ENCODE measurements around the gene PLCB1.

The PLCB1 gene

DNA sequence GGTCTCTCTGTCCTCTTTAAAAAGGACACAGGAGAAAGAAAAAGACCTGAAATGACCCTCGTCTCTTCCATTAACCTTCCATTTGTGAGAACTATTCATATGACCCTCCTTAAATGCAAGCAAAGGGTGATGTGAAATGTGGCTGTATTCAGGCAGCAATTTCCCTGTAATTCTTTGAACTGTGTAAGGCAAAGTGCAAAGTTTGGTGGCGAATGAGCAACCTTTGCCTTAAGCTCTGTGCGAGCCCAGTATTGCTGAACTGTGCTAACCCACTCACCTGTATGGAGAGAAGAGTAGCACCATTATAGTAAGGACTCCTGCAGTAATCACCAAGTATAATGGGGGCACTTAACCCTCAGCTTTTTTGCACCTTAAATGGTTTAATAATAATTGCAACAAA is 223.4 kb downstream of the PLCB1 start:
- no peaks in the 10 kb centered on the region for H3K27me3 ChIP-seq (ENCODE audit: control insufficient read depth in 1 of 2, insufficient read depth in 2 of 2, low read length in 2 of 2)
- no peak overlapping the region for H3K4me3 ChIP-seq (ENCODE audit: low read depth in 1 of 2, low read length in 2 of 2)
- H3K27ac ChIP-seq (ENCODE audit: low read depth, low read length) = no peak overlapping the region
- no peaks in the 10 kb centered on the region for H3K36me3 ChIP-seq (ENCODE audit: insufficient read depth, low read length)
- H3K9ac ChIP-seq (ENCODE audit: low read length) = no peak overlapping the region
- H3K9me3 ChIP-seq (ENCODE audit: low read length) = no peaks in the 10 kb centered on the region
- peaks cover 14% of the 10 kb centered on the region for H3K4me1 ChIP-seq (ENCODE audit: insufficient read depth, low read length)

DNA sequence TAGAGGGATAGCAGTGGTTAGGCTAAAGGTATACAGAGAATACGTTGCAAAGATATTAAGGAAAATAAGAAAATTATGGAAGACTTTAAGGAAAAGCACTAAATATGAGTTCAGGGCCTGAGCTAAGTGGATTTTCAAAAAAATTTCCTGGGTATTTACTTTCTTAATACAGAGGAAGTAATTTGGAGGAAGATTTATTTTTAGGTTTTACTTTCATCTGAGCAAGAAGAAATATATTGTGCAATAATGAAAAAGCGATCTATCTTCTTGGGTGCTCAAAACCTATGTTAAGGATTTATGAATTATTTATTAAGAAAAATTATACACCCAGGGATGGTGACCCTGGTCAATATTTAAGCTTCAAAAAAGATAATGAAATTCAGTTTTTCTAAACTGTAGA is 224.7 kb downstream of the PLCB1 start:
- H3K36me3 ChIP-seq (ENCODE audit: insufficient read depth, low read length) = no peaks in the 10 kb centered on the region
- H3K4me1 ChIP-seq (ENCODE audit: insufficient read depth, low read length) = peaks cover 14% of the 10 kb centered on the region
- no peaks in the 10 kb centered on the region for H3K9me3 ChIP-seq (ENCODE audit: low read length)
- H3K27ac ChIP-seq (ENCODE audit: low read depth, low read length) = no peak overlapping the region
- H3K27me3 ChIP-seq (ENCODE audit: control insufficient read depth in 1 of 2, insufficient read depth in 2 of 2, low read length in 2 of 2) = no peaks in the 10 kb centered on the region
- no peak overlapping the region for H3K9ac ChIP-seq (ENCODE audit: low read length)
- no peak overlapping the region for H3K4me3 ChIP-seq (ENCODE audit: low read depth in 1 of 2, low read length in 2 of 2)

DNA sequence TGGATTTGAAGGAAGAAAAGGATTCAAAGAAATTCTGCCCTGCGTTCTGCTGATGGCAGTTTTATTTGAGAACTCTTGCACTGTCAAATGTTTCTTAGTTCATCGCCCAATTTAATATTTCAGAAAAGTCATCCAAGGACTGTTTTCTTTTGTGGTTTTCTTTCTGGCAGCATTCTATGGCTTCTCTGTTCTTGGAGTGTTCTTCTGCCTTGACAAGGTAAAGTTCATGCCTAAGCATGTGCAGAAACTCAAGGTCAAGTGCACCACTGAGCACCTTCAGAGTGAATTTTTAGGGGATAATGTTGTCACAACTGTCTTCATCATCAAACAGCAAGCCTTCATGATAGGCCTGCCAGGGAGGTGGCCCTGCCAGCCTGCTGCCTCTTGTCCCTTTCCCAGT is 225.6 kb downstream of the PLCB1 start:
- H3K36me3 ChIP-seq (ENCODE audit: insufficient read depth, low read length) = no peaks in the 10 kb centered on the region
- no peak overlapping the region for H3K27ac ChIP-seq (ENCODE audit: low read depth, low read length)
- no peaks in the 10 kb centered on the region for H3K9me3 ChIP-seq (ENCODE audit: low read length)
- no peak overlapping the region for H3K9ac ChIP-seq (ENCODE audit: low read length)
- no peaks in the 10 kb centered on the region for H3K27me3 ChIP-seq (ENCODE audit: control insufficient read depth in 1 of 2, insufficient read depth in 2 of 2, low read length in 2 of 2)
- H3K4me3 ChIP-seq (ENCODE audit: low read depth in 1 of 2, low read length in 2 of 2) = no peak overlapping the region
- peaks cover 14% of the 10 kb centered on the region for H3K4me1 ChIP-seq (ENCODE audit: insufficient read depth, low read length)

DNA sequence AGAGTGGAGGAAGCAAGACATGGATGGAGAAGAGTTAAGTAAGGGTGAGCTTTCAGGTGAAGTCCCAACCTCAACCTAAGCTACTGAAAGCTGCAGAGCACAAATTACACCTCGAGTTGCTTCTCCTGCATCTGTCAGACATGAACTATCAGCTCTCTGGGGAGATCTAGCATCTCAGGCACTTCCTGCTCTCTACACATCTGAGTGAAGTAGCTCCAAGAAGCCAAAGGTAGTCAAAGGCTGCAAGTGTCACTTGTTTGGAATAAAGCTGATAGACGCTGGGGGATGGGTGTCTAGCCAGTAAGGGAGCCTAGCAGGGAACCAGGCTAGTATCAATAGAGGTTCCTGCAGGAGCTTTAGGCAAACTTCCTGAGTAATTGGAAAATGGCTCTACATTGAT is 228.0 kb downstream of the PLCB1 start:
- no peak overlapping the region for H3K27ac ChIP-seq (ENCODE audit: low read depth, low read length)
- peaks cover 14% of the 10 kb centered on the region for H3K4me1 ChIP-seq (ENCODE audit: insufficient read depth, low read length)
- no peaks in the 10 kb centered on the region for H3K9me3 ChIP-seq (ENCODE audit: low read length)
- H3K36me3 ChIP-seq (ENCODE audit: insufficient read depth, low read length) = no peaks in the 10 kb centered on the region
- H3K9ac ChIP-seq (ENCODE audit: low read length) = no peak overlapping the region
- no peak overlapping the region for H3K4me3 ChIP-seq (ENCODE audit: low read depth in 1 of 2, low read length in 2 of 2)
- no peaks in the 10 kb centered on the region for H3K27me3 ChIP-seq (ENCODE audit: control insufficient read depth in 1 of 2, insufficient read depth in 2 of 2, low read length in 2 of 2)

- Histone ChIP-seq H3K4me1 (ENCODE audit: insufficient read depth, low read length) (peaks cover 14% of the 10 kb centered on the region), H3K36me3 (ENCODE audit: insufficient read depth, low read length) (no peaks in the 10 kb centered on the region), H3K9ac (ENCODE audit: low read length) (no peak overlapping the region), H3K9me3 (ENCODE audit: low read length) (no peaks in the 10 kb centered on the region), H3K27ac (ENCODE audit: low read depth, low read length) (no peak overlapping the region), H3K27me3 (ENCODE audit: control insufficient read depth in 1 of 2, insufficient read depth in 2 of 2, low read length in 2 of 2) (no peaks in the 10 kb centered on the region), H3K4me3 (ENCODE audit: low read depth in 1 of 2, low read length in 2 of 2) (no peak overlapping the region)
Observed at GRCh38 chr20:8361006-8361652, 229.1 kb downstream of the PLCB1 start.

GRCh38 chr20:8361779-8362178 is 229.7 kb downstream of the PLCB1 start:
- no peaks in the 10 kb centered on the region for H3K27me3 ChIP-seq (ENCODE audit: control insufficient read depth in 1 of 2, insufficient read depth in 2 of 2, low read length in 2 of 2)
- no peak overlapping the region for H3K9ac ChIP-seq (ENCODE audit: low read length)
- H3K4me1 ChIP-seq (ENCODE audit: insufficient read depth, low read length) = peaks cover 14% of the 10 kb centered on the region
- no peaks in the 10 kb centered on the region for H3K9me3 ChIP-seq (ENCODE audit: low read length)
- H3K36me3 ChIP-seq (ENCODE audit: insufficient read depth, low read length) = no peaks in the 10 kb centered on the region
- H3K4me3 ChIP-seq (ENCODE audit: low read depth in 1 of 2, low read length in 2 of 2) = no peak overlapping the region
- no peak overlapping the region for H3K27ac ChIP-seq (ENCODE audit: low read depth, low read length)

GRCh38 chr20:8362457-8362856 is 230.4 kb downstream of the PLCB1 start:
- H3K27me3 ChIP-seq (ENCODE audit: control insufficient read depth in 1 of 2, insufficient read depth in 2 of 2, low read length in 2 of 2) = no peaks in the 10 kb centered on the region
- no peak overlapping the region for H3K4me3 ChIP-seq (ENCODE audit: low read depth in 1 of 2, low read length in 2 of 2)
- no peak overlapping the region for H3K27ac ChIP-seq (ENCODE audit: low read depth, low read length)
- peaks cover 9% of the 10 kb centered on the region for H3K4me1 ChIP-seq (ENCODE audit: insufficient read depth, low read length)
- H3K9ac ChIP-seq (ENCODE audit: low read length) = no peak overlapping the region
- H3K36me3 ChIP-seq (ENCODE audit: insufficient read depth, low read length) = no peaks in the 10 kb centered on the region
- H3K9me3 ChIP-seq (ENCODE audit: low read length) = no peaks in the 10 kb centered on the region

DNA sequence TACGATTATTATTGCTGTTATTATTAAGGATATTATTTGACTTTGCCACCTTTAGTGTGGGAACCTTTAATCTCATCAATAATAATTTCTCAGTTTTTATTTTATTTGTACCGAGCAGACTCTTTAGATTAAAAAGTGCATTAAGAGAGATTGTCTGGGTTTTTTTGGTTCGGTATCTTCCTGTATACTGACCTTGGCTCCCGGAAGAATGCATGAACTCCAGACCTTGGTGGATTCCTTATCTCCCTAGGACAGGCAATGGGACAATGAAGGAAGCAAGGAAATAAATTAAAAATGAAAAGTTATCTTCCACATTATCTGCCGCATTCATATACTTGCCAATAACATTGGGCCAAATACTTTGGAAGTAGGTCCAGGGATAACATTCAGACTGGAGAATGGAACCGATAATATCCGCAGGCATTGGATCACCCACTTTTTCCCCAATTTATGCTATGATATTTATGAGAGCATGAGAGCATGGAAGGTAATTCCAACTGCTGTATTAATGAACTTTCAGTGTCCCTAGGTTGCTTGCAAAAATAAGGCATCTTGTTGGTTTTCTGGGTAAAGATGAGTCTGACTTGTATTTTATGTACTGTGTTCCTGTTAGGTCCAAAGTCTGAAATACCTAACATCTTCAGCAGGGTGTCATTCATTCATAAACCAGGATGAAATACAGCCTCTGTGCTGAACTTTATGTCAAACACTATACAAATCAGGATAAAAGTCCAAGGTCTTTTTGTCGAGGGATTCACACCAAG is 232.1 kb downstream of the PLCB1 start:
- no peaks in the 10 kb centered on the region for H3K27me3 ChIP-seq (ENCODE audit: control insufficient read depth in 1 of 2, insufficient read depth in 2 of 2, low read length in 2 of 2)
- no peaks in the 10 kb centered on the region for H3K36me3 ChIP-seq (ENCODE audit: insufficient read depth, low read length)
- H3K9ac ChIP-seq (ENCODE audit: low read length) = no peak overlapping the region
- H3K27ac ChIP-seq (ENCODE audit: low read depth, low read length) = no peak overlapping the region
- no peaks in the 10 kb centered on the region for H3K9me3 ChIP-seq (ENCODE audit: low read length)
- H3K4me1 ChIP-seq (ENCODE audit: insufficient read depth, low read length) = peaks cover 6% of the 10 kb centered on the region
- H3K4me3 ChIP-seq (ENCODE audit: low read depth in 1 of 2, low read length in 2 of 2) = no peak overlapping the region

DNA sequence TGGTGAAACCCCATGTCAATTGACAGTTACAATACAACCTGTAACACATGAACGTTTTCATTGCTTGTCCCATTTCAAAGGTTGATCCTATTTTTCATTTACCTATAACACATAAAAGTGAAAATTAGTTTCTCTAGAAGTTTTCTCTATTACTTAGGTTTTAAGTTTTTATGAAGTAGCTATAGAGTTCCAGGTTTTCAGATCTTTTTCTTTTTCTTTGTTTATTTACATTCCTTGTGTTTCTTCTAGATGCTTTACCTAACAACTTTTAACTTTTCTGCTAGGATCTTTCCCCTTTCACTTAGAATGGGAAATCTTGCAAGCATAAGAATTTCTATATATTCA is 232.6 kb downstream of the PLCB1 start:
- no peaks in the 10 kb centered on the region for H3K9me3 ChIP-seq (ENCODE audit: low read length)
- H3K36me3 ChIP-seq (ENCODE audit: insufficient read depth, low read length) = no peaks in the 10 kb centered on the region
- H3K27me3 ChIP-seq (ENCODE audit: control insufficient read depth in 1 of 2, insufficient read depth in 2 of 2, low read length in 2 of 2) = no peaks in the 10 kb centered on the region
- H3K4me3 ChIP-seq (ENCODE audit: low read depth in 1 of 2, low read length in 2 of 2) = no peak overlapping the region
- H3K4me1 ChIP-seq (ENCODE audit: insufficient read depth, low read length) = peaks cover 6% of the 10 kb centered on the region
- H3K9ac ChIP-seq (ENCODE audit: low read length) = no peak overlapping the region
- no peak overlapping the region for H3K27ac ChIP-seq (ENCODE audit: low read depth, low read length)

DNA sequence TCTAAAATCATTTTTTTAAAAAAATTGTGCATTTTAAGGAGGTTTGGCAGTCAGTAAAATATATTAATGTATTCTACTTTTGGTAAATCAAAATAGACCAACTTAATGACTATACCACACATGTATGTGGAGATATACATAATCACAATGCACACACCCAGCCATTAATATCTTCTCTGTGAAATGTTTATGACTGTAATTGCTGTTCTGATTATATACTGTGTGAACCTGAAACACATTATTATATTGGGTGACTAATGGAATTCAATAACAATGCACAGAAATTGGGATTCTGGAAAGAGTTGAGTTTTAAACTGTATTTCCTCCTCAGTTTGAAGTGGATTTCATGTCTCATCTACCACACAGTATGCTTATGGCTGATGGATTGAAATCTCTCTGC is 233.6 kb downstream of the PLCB1 start:
- Histone ChIP-seq H3K9ac (ENCODE audit: low read length) (no peak overlapping the region), H3K9me3 (ENCODE audit: low read length) (no peaks in the 10 kb centered on the region), H3K4me1 (ENCODE audit: insufficient read depth, low read length) (no peaks in the 10 kb centered on the region), H3K27me3 (ENCODE audit: control insufficient read depth in 1 of 2, insufficient read depth in 2 of 2, low read length in 2 of 2) (no peaks in the 10 kb centered on the region), H3K27ac (ENCODE audit: low read depth, low read length) (no peak overlapping the region), H3K4me3 (ENCODE audit: low read depth in 1 of 2, low read length in 2 of 2) (no peak overlapping the region), H3K36me3 (ENCODE audit: insufficient read depth, low read length) (no peaks in the 10 kb centered on the region)

- H3K4me3 ChIP-seq (ENCODE audit: low read depth in 1 of 2, low read length in 2 of 2) = no peak overlapping the region
- no peaks in the 10 kb centered on the region for H3K36me3 ChIP-seq (ENCODE audit: insufficient read depth, low read length)
- no peaks in the 10 kb centered on the region for H3K4me1 ChIP-seq (ENCODE audit: insufficient read depth, low read length)
- no peaks in the 10 kb centered on the region for H3K9me3 ChIP-seq (ENCODE audit: low read length)
- no peak overlapping the region for H3K9ac ChIP-seq (ENCODE audit: low read length)
- H3K27ac ChIP-seq (ENCODE audit: low read depth, low read length) = no peak overlapping the region
- H3K27me3 ChIP-seq (ENCODE audit: control insufficient read depth in 1 of 2, insufficient read depth in 2 of 2, low read length in 2 of 2) = no peaks in the 10 kb centered on the region
Observed at GRCh38 chr20:8366303-8366923, 234.3 kb downstream of the PLCB1 start.

DNA sequence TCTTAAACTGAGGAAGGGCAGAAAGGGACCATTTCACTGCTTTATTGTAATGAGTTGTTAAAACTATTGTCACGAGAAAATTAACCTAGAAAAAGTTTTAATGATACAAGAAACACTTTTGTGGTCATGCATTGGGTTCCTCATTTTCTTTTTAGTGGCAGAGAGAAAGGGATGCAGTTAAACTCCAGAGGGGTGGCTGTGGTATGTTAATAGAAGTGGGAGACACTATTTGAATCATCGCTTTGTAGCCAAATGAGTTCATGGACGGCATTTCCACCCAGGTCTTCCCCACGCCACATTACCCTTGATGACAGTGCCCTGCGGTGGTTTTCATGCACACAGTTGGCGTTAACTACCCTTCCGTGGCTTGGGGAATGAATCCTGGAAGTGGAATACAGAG is 235.6 kb downstream of the PLCB1 start:
- H3K36me3 ChIP-seq (ENCODE audit: insufficient read depth, low read length) = no peaks in the 10 kb centered on the region
- peaks cover 2% of the 10 kb centered on the region for H3K4me1 ChIP-seq (ENCODE audit: insufficient read depth, low read length)
- H3K27ac ChIP-seq (ENCODE audit: low read depth, low read length) = no peak overlapping the region
- no peak overlapping the region for H3K9ac ChIP-seq (ENCODE audit: low read length)
- no peak overlapping the region for H3K4me3 ChIP-seq (ENCODE audit: low read depth in 1 of 2, low read length in 2 of 2)
- H3K27me3 ChIP-seq (ENCODE audit: control insufficient read depth in 1 of 2, insufficient read depth in 2 of 2, low read length in 2 of 2) = no peaks in the 10 kb centered on the region
- H3K9me3 ChIP-seq (ENCODE audit: low read length) = no peaks in the 10 kb centered on the region

Measured in muscle layer of colon (tissue), 2 donors.